Activated naive CD4-positive, alpha-beta T cell treated with anti-CD3 and anti-CD28 coated beads, Interleukin-2, amount 50 U/mL, for 72 hours (primary cell): ENCODE data around the gene BAG3. TPM values are rescaled to one million over a fixed set of nuclear protein-coding genes. Genes with fewer than 3 reads are reported as not detected.
"Not testable (repeated sequence)": the region's sequence is repeated elsewhere in the genome, so short reads cannot be mapped to it uniquely, and the experiment has no call there.

Experiments
- ATAC-seq, 2 donors: fragments of 150-1000 bp; cut with Tn5 transposase; 2 replicates each; pipeline ENCODE4 v1.10.0; 2021; ENCODE audit warnings: mild to moderate bottlenecking in 2 of 2, moderate library complexity in 2 of 2
- DNase-seq, 2 donors: peaks; one replicate each; pipeline ENCODE4 v3.0.0; 2021 to 2022; ENCODE audit warnings: low spot score in 2 of 2
- H3K27ac Mint-ChIP-seq, 2 donors: one replicate each; pipeline ENCODE4 v1.8.0; 2022; ENCODE audit warnings: mild to moderate bottlenecking in 2 of 2, mixed read lengths in 2 of 2
- H3K36me3 Mint-ChIP-seq, 2 donors: one replicate each; pipeline ENCODE4 v1.8.0; 2022; ENCODE audit warnings: mixed read lengths in 2 of 2
- H3K9me3 Mint-ChIP-seq, 2 donors: one replicate each; pipeline ENCODE4 v1.8.0; 2022; ENCODE audit warnings: mixed read lengths in 2 of 2
- total RNA-seq, 2 donors: library from RNA; stranded (reverse); gene quantifications; one replicate each; pipeline ENCODE4 v1.2.3, GENCODE V29; 2022

The BAG3 gene
- total RNA-seq, 2 donors from 2014 or later, result 25.5 to 31.9 TPM

DNA sequence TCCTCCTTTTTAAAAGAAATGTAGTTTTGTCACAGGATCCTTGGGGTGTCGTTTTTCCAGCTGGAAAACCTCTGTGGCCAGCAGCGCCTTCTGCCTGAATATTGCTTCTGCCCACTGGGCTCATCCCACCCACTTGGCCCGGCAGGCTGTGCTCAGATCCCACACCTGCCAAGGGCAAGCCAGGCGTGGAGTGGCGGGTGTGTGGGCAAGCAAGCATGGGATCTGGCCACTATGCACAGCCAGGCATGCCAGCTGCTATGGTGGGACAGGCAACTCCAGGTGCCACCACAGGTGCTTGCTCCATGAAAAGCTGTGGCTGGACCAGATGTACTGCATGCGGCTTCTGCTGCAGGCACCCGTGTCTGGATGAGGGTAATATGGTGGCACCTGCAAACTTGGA lies 43.4 kb downstream of the BAG3 start:
- ATAC-seq, result no peak
- no peaks in the 10 kb centered on the region for H3K36me3 Mint-ChIP-seq

DNA sequence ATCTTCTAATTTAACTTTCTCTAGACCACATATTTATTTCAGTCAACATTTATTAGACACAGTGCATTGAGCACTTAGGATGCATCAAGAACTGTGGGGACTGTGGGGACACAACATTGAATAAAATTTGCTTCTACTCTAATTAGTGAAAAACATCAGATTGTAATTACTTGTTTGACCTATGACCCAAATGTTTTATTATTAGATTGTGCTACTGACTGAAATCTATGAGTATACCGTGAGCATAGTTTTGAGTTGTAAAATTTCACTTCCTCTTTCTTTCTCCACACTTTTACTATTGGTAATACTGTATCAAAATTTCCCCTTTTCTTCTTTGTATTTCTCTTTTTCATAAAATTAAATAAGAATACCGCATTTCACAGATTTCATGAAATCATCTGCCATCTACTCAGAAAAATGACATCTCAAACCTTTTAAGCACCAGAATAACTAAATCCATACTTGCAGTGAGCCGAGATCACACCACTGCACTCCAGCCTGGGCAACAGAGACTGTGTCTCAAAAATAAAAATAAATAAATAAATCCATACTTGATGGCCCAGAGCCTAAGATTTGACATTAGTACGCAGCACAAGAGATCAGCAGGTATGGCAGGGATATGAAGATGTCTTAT lies 49.3 kb downstream of the BAG3 start:
- H3K9me3 Mint-ChIP-seq, result peaks cover 5 to 27% of the 10 kb centered on the region in 2 donors
- peaks cover 4 to 33% of the 10 kb centered on the region in 2 donors for H3K36me3 Mint-ChIP-seq
- H3K27ac Mint-ChIP-seq, result peak overlapping the region in 1 of 2 donors; percentile 81
- DNase-seq (no peak), ATAC-seq (no peak)

More for the DNA sequence above, 43.4 kb downstream of the BAG3 start:
- DNase-seq, result no peak
- H3K27ac Mint-ChIP-seq, result no peak overlapping the region
- H3K9me3 Mint-ChIP-seq, result peaks cover 0 to 16% of the 10 kb centered on the region in 2 donors

GRCh38 chr10:119701861-119702260 lies 50.7 kb downstream of the BAG3 start:
- Mint-ChIP-seq H3K27ac (peak overlapping the region; percentile 81 to 97), H3K36me3 (peaks cover 9 to 48% of the 10 kb centered on the region in 2 donors), H3K9me3 (peaks cover 13 to 33% of the 10 kb centered on the region in 2 donors)
- DNase-seq, result no peak
- no peak for ATAC-seq

- peak; percentile 42 to 70 for ATAC-seq
Observed at GRCh38 chr10:119702583-119702982, 51.4 kb downstream of the BAG3 start.

GRCh38 chr10:119703903-119704508 lies 52.8 kb downstream of the BAG3 start:
- no peak for ATAC-seq

More at GRCh38 chr10:119702583-119702982, 51.4 kb downstream of the BAG3 start:
- DNase-seq, result no peak
- H3K36me3 Mint-ChIP-seq, result peaks cover 14 to 55% of the 10 kb centered on the region in 2 donors
- peak overlapping the region; percentile 81 to 97 for H3K27ac Mint-ChIP-seq
- H3K9me3 Mint-ChIP-seq, result peaks cover 18 to 40% of the 10 kb centered on the region in 2 donors

GRCh38 chr10:119705434-119705831 lies 54.3 kb downstream of the BAG3 start:
- ATAC-seq (peak; percentile 48 to 61), DNase-seq (no peak)
- Mint-ChIP-seq H3K9me3 (peaks cover 22 to 57% of the 10 kb centered on the region in 2 donors), H3K36me3 (peaks cover 26 to 83% of the 10 kb centered on the region in 2 donors), H3K27ac (peak overlapping the region; percentile 100)

More at GRCh38 chr10:119703903-119704508, 52.8 kb downstream of the BAG3 start:
- peaks cover 18 to 69% of the 10 kb centered on the region in 2 donors for H3K36me3 Mint-ChIP-seq
- peak overlapping the region; percentile 100 for H3K27ac Mint-ChIP-seq
- H3K9me3 Mint-ChIP-seq, result peaks cover 22 to 46% of the 10 kb centered on the region in 2 donors
- DNase-seq, result no peak

GRCh38 chr10:119706521-119707278 lies 55.5 kb downstream of the BAG3 start:
- Mint-ChIP-seq H3K36me3 (peaks cover 30 to 88% of the 10 kb centered on the region in 2 donors), H3K27ac (peak overlapping the region; percentile 99 to 100), H3K9me3 (peaks cover 25 to 55% of the 10 kb centered on the region in 2 donors)
- ATAC-seq (no peak), DNase-seq (no peak)

DNA sequence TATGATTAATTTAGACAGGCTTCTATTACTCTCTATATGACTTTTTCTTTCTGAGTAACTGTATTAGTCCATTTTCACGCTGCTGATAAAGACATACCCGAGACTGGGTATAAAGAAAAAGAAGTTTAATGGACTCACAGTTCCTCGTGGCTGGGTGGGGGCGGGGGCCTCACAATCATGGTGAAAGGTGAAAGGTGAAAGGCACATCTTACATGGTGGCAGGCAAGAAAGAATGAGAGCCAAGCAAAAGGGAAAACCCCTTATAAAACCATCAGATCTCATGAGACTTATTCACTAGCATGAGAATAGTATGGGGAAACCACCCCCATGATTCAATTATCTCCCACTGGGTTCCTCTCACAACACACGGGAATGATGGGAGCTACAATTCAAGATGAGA lies 56.2 kb downstream of the BAG3 start:
- DNase-seq, result not testable (repeated sequence)
- peaks cover 25 to 59% of the 10 kb centered on the region in 2 donors for H3K9me3 Mint-ChIP-seq
- H3K36me3 Mint-ChIP-seq, result peaks cover 35 to 93% of the 10 kb centered on the region in 2 donors
- peak overlapping the region; percentile 99 to 100 for H3K27ac Mint-ChIP-seq
- ATAC-seq, result peak; percentile 25 to 50

GRCh38 chr10:119710935-119711334 lies 59.8 kb downstream of the BAG3 start:
- H3K27ac Mint-ChIP-seq, result peak overlapping the region in 1 of 2 donors; percentile 75
- ATAC-seq, result peak in 1 of 2 donors; percentile 33

DNA sequence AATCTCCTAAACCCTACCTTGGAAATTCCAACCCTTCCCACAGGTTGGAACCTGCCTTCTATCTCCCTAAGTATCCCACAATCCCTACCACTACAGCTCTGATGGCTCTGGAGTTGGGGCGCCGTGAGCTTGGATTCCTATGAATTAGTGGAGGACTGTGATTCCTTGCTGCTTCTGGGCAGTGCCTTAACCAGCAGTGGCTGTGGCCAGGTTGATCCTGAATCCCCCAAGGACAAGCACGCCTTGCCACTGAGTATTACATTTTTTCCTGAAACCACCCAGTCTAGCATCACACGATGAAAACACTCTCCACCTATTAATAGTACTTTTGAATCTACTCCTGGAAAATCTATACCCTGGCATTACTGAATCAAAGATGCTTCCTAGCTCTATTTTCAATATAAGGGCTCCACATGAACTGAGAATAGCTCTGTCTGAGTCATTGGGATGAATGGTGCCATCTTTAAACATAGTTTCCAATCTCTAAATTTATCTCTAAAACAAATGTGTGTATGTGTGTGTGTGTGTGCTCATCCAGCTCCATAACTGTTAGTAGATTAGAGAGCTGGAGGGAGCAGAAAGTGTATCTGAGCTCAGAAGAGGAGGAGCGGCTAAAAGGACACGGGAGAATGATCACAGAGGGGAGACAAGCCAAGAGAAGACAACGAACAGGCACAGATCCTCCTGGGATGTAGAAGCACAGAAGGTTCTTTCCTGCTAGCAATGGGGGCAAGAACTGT lies 62.7 kb downstream of the BAG3 start:
- no peak for DNase-seq
- peaks cover 3 to 32% of the 10 kb centered on the region in 2 donors for H3K9me3 Mint-ChIP-seq
- no peak for ATAC-seq
- H3K27ac Mint-ChIP-seq, result peak overlapping the region in 1 of 2 donors; percentile 28
- H3K36me3 Mint-ChIP-seq, result peaks cover 17 to 40% of the 10 kb centered on the region in 2 donors

More at GRCh38 chr10:119710935-119711334, 59.8 kb downstream of the BAG3 start:
- Mint-ChIP-seq H3K9me3 (peaks cover 20 to 53% of the 10 kb centered on the region in 2 donors), H3K36me3 (peaks cover 31 to 70% of the 10 kb centered on the region in 2 donors)
- not testable (repeated sequence) for DNase-seq

GRCh38 chr10:119714484-119714816 lies 63.3 kb downstream of the BAG3 start:
- no peak for ATAC-seq
- peak overlapping the region in 1 of 2 donors; percentile 28 for H3K27ac Mint-ChIP-seq

GRCh38 chr10:119715628-119716505 lies 64.7 kb downstream of the BAG3 start:
- Mint-ChIP-seq H3K36me3 (peaks cover 6 to 29% of the 10 kb centered on the region in 2 donors), H3K9me3 (peaks cover 0 to 19% of the 10 kb centered on the region in 2 donors), H3K27ac (no peak overlapping the region)
- ATAC-seq (no peak), DNase-seq (no peak)

More at GRCh38 chr10:119714484-119714816, 63.3 kb downstream of the BAG3 start:
- H3K36me3 Mint-ChIP-seq, result peaks cover 17 to 35% of the 10 kb centered on the region in 2 donors
- no peak for DNase-seq
- H3K9me3 Mint-ChIP-seq, result peaks cover 3 to 26% of the 10 kb centered on the region in 2 donors

- DNase-seq (no peak), ATAC-seq (no peak)
- Mint-ChIP-seq H3K27ac (no peak overlapping the region), H3K36me3 (peaks cover 12 to 17% of the 10 kb centered on the region in 2 donors), H3K9me3 (peaks cover 0 to 5% of the 10 kb centered on the region in 2 donors)
Observed at GRCh38 chr10:119723161-119723560, 72.0 kb downstream of the BAG3 start.

DNA sequence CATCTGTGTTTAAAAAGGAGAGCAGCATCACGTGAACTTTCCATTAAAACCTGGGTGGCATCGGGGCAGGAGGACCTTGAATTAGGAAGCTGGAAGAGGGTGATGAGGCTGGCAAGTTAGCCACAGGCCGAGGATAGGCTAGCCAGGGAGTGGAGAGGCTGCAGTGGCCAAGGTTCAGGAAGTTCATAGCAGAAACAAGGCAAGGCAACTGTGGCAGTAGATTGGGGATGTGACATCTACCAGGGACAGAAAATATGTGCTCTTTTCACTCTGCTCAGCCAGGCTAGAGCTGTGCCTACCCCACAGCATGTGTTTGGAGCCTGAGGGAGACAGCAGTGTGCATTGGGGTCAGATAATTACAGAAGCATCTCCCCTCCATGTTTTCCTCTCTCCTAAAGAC lies 72.4 kb downstream of the BAG3 start:
- no peak overlapping the region for H3K27ac Mint-ChIP-seq
- DNase-seq (no peak), ATAC-seq (no peak)
- peaks cover 12 to 17% of the 10 kb centered on the region in 2 donors for H3K36me3 Mint-ChIP-seq
- peaks cover 0 to 5% of the 10 kb centered on the region in 2 donors for H3K9me3 Mint-ChIP-seq
